ENCODE measurements around the gene TSPYL4. TPM values are rescaled to one million over a fixed set of nuclear protein-coding genes. Genes with fewer than 3 reads are reported as not detected.

Gene TSPYL4
- total RNA-seq, 1 experiment from 2014 or later: 5.4 TPM

GRCh38 chr6:116248577-116248976 is 5.3 kb downstream of the TSPYL4 start:
- DNase-seq (ENCODE audit: low read depth, low spot score) (no peak), ATAC-seq (no peak)
- no peaks in the 10 kb centered on the region for H3K9me2 ChIP-seq (ENCODE audit: insufficient read depth)
- H3K9ac ChIP-seq (ENCODE audit: low read length): no peak overlapping the region
- H3K4me3 ChIP-seq (replicated peaks in 1 of 2; ENCODE audit: low read depth in 1 of 2, low read length in 2 of 2): no peak overlapping the region
- peaks cover 13% of the 10 kb centered on the region; the same call in 1 of the 2 replicates for H3K79me2 ChIP-seq (ENCODE audit: insufficient read depth, low read length)
- ChIA-PET CTCF (no interaction called here), POLR2A (no interaction called here), RAD21 (ENCODE audit: low non-redundant PET in 1 of 2, low total read pairs in 2 of 2, uncharacterized antibody in 2 of 2, unreplicated experiment in 2 of 2) (no interaction called here)
- no peaks in the 10 kb centered on the region for H3K9me3 ChIP-seq (ENCODE audit: control insufficient read depth in 1 of 2, insufficient read depth in 1 of 2, low read depth in 1 of 2, low read length in 2 of 2)
- no TSS peak for BruUV-seq (replicated peaks)
- H3K4me1 ChIP-seq (ENCODE audit: control insufficient read depth in 1 of 2, insufficient read depth in 2 of 2, low read length in 2 of 2): peaks cover 0 to 8% of the 10 kb centered on the region in 2 experiments; a peak in 2 of 4 replicates
- no peaks in the 10 kb centered on the region for H3K27me3 ChIP-seq (ENCODE audit: insufficient read depth, low read length)
- intact Hi-C loops (cut with micrococcal nuclease): no loop called here
- H3K36me3 ChIP-seq (ENCODE audit: control insufficient read depth in 1 of 2, insufficient read depth in 2 of 2, low read length in 2 of 2): no peaks in the 10 kb centered on the region; a peak in 1 of 4 replicates
- H2AFZ ChIP-seq (ENCODE audit: low read depth, low read length, poor library complexity, severe bottlenecking): no peak overlapping the region
- TF ChIP-seq MAX (IDR thresholded peaks at IDR 0.05) (no peak), POLR2AphosphoS5 (IDR thresholded peaks at IDR 0.05; ENCODE audit: low read depth, low read length) (no peak), POLR2A (IDR thresholded peaks at IDR 0.05; ENCODE audit: borderline replicate concordance, extremely low read depth, insufficient read depth, insufficient read length) (no peak), CEBPB (IDR thresholded peaks at IDR 0.05; ENCODE audit: low read depth) (no peak), SRF (IDR thresholded peaks at IDR 0.05; ENCODE audit: low read depth) (no peak), CBX3 (IDR thresholded peaks at IDR 0.05; ENCODE audit: low read depth) (no peak), ZFX (IDR thresholded peaks at IDR 0.05) (no peak), ATF3 (IDR thresholded peaks at IDR 0.05) (no peak), EGR1 (IDR thresholded peaks at IDR 0.05; ENCODE audit: low read depth) (no peak), TCF7L2 (IDR thresholded peaks at IDR 0.05; ENCODE audit: borderline replicate concordance, extremely low read depth, insufficient read depth, insufficient read length) (no peak), YY1 (IDR thresholded peaks at IDR 0.05; ENCODE audit: extremely low read depth, insufficient replicate concordance, low read depth, low read length) (no peak), CTCF (IDR thresholded peaks at IDR 0.05 in 2 of 3, conservative IDR thresholded peaks at IDR 0.05 in 1 of 3; ENCODE audit: borderline replicate concordance in 1 of 3, insufficient read depth in 1 of 3, low read depth in 2 of 3, low read length in 2 of 3) (no peak), ZNF274 (IDR thresholded peaks at IDR 0.05; ENCODE audit: low read depth, low read length) (no peak), EZH2 (IDR thresholded peaks at IDR 0.05) (no peak), JUND (IDR thresholded peaks at IDR 0.05) (no peak), REST (IDR thresholded peaks at IDR 0.05; ENCODE audit: low read depth) (no peak), SIN3A (IDR thresholded peaks at IDR 0.05; ENCODE audit: low read depth) (no peak), RAD21 (IDR thresholded peaks at IDR 0.05; ENCODE audit: low read depth) (no peak), EZH2phosphoT487 (IDR thresholded peaks at IDR 0.05; ENCODE audit: borderline replicate concordance) (no peak)
- no peak overlapping the region for H3K4me2 ChIP-seq (ENCODE audit: low read length)
- H3K27ac ChIP-seq (ENCODE audit: low read depth, low read length): no peak overlapping the region
- H4K20me1 ChIP-seq (ENCODE audit: insufficient read depth): no peaks in the 10 kb centered on the region

All from HCT116 (cell line).